ENCODE results near the gene PDE7B.
"Not testable (repeated sequence)": the region's sequence is repeated elsewhere in the genome, so short reads cannot be mapped to it uniquely, and the experiment has no call there.

Gene PDE7B

GRCh38 chr6:136139111-136139510, 287.6 kb downstream of the PDE7B start:
- H3K4me1 ChIP-seq (ENCODE audit: control insufficient read depth, insufficient read depth, low read length, unreplicated experiment); H3K27me3 ChIP-seq (ENCODE audit: insufficient read depth, low read length); H2AFZ ChIP-seq (ENCODE audit: low read length, unreplicated experiment); H3K4me3 ChIP-seq (ENCODE audit: low read depth, low read length); H3K36me3 ChIP-seq (ENCODE audit: insufficient read depth, low read length); H3K79me2 ChIP-seq (ENCODE audit: control insufficient read depth, insufficient read depth, low read length, unreplicated experiment); H3K27ac ChIP-seq (ENCODE audit: low read depth, low read length): not testable (repeated sequence)

- Histone ChIP-seq H3K4me1 (ENCODE audit: control insufficient read depth, insufficient read depth, low read length, unreplicated experiment) (no peaks in the 10 kb centered on the region), H3K27ac (ENCODE audit: low read depth, low read length) (no peak overlapping the region), H3K79me2 (ENCODE audit: control insufficient read depth, insufficient read depth, low read length, unreplicated experiment) (no peaks in the 10 kb centered on the region)
These were observed 292.9 kb downstream of the PDE7B start for GRCh38 chr6:136144251-136145023.

GRCh38 chr6:136146130-136146529, 294.6 kb downstream of the PDE7B start:
- H2AFZ ChIP-seq (ENCODE audit: low read length, unreplicated experiment), result no peak overlapping the region
- H3K27ac ChIP-seq (ENCODE audit: low read depth, low read length), result no peak overlapping the region
- no peaks in the 10 kb centered on the region for H3K4me1 ChIP-seq (ENCODE audit: control insufficient read depth, insufficient read depth, low read length, unreplicated experiment)
- no peaks in the 10 kb centered on the region for H3K27me3 ChIP-seq (ENCODE audit: insufficient read depth, low read length)
- H3K79me2 ChIP-seq (ENCODE audit: control insufficient read depth, insufficient read depth, low read length, unreplicated experiment), result no peaks in the 10 kb centered on the region
- no peaks in the 10 kb centered on the region for H3K36me3 ChIP-seq (ENCODE audit: insufficient read depth, low read length)
- no peak overlapping the region for H3K4me3 ChIP-seq (ENCODE audit: low read depth, low read length)

More at GRCh38 chr6:136144251-136145023, 292.9 kb downstream of the PDE7B start:
- no peak overlapping the region for H2AFZ ChIP-seq (ENCODE audit: low read length, unreplicated experiment)
- no peak overlapping the region for H3K4me3 ChIP-seq (ENCODE audit: low read depth, low read length)
- H3K27me3 ChIP-seq (ENCODE audit: insufficient read depth, low read length), result no peaks in the 10 kb centered on the region
- H3K36me3 ChIP-seq (ENCODE audit: insufficient read depth, low read length), result no peaks in the 10 kb centered on the region

- Histone ChIP-seq H3K79me2 (ENCODE audit: control insufficient read depth, insufficient read depth, low read length, unreplicated experiment) (no peaks in the 10 kb centered on the region), H3K36me3 (ENCODE audit: insufficient read depth, low read length) (no peaks in the 10 kb centered on the region), H3K4me3 (ENCODE audit: low read depth, low read length) (no peak overlapping the region), H3K4me1 (ENCODE audit: control insufficient read depth, insufficient read depth, low read length, unreplicated experiment) (no peaks in the 10 kb centered on the region), H3K27ac (ENCODE audit: low read depth, low read length) (no peak overlapping the region), H3K27me3 (ENCODE audit: insufficient read depth, low read length) (no peaks in the 10 kb centered on the region), H2AFZ (ENCODE audit: low read length, unreplicated experiment) (no peak overlapping the region)
These were observed 295.8 kb downstream of the PDE7B start for GRCh38 chr6:136147342-136147741.

- H3K4me3 ChIP-seq (ENCODE audit: low read depth, low read length), result no peak overlapping the region
- no peaks in the 10 kb centered on the region for H3K79me2 ChIP-seq (ENCODE audit: control insufficient read depth, insufficient read depth, low read length, unreplicated experiment)
- no peak overlapping the region for H2AFZ ChIP-seq (ENCODE audit: low read length, unreplicated experiment)
- H3K36me3 ChIP-seq (ENCODE audit: insufficient read depth, low read length), result no peaks in the 10 kb centered on the region
- no peak overlapping the region for H3K27ac ChIP-seq (ENCODE audit: low read depth, low read length)
- H3K27me3 ChIP-seq (ENCODE audit: insufficient read depth, low read length), result no peaks in the 10 kb centered on the region
- no peaks in the 10 kb centered on the region for H3K4me1 ChIP-seq (ENCODE audit: control insufficient read depth, insufficient read depth, low read length, unreplicated experiment)
These were observed 296.6 kb downstream of the PDE7B start for GRCh38 chr6:136148051-136148450.

GRCh38 chr6:136148523-136148922, 297.0 kb downstream of the PDE7B start:
- Histone ChIP-seq H3K27me3 (ENCODE audit: insufficient read depth, low read length) (no peaks in the 10 kb centered on the region), H3K4me1 (ENCODE audit: control insufficient read depth, insufficient read depth, low read length, unreplicated experiment) (no peaks in the 10 kb centered on the region), H3K36me3 (ENCODE audit: insufficient read depth, low read length) (no peaks in the 10 kb centered on the region), H3K4me3 (ENCODE audit: low read depth, low read length) (no peak overlapping the region), H3K27ac (ENCODE audit: low read depth, low read length) (no peak overlapping the region), H3K79me2 (ENCODE audit: control insufficient read depth, insufficient read depth, low read length, unreplicated experiment) (no peaks in the 10 kb centered on the region), H2AFZ (ENCODE audit: low read length, unreplicated experiment) (no peak overlapping the region)

- Histone ChIP-seq H3K79me2 (ENCODE audit: control insufficient read depth, insufficient read depth, low read length, unreplicated experiment) (no peaks in the 10 kb centered on the region), H3K27ac (ENCODE audit: low read depth, low read length) (no peak overlapping the region), H3K36me3 (ENCODE audit: insufficient read depth, low read length) (no peaks in the 10 kb centered on the region), H3K4me1 (ENCODE audit: control insufficient read depth, insufficient read depth, low read length, unreplicated experiment) (no peaks in the 10 kb centered on the region), H3K4me3 (ENCODE audit: low read depth, low read length) (no peak overlapping the region), H2AFZ (ENCODE audit: low read length, unreplicated experiment) (no peak overlapping the region), H3K27me3 (ENCODE audit: insufficient read depth, low read length) (no peaks in the 10 kb centered on the region)
These were observed 297.8 kb downstream of the PDE7B start for GRCh38 chr6:136149311-136149710.

GRCh38 chr6:136150961-136151360, 299.5 kb downstream of the PDE7B start:
- Histone ChIP-seq H2AFZ (ENCODE audit: low read length, unreplicated experiment) (no peak overlapping the region), H3K27me3 (ENCODE audit: insufficient read depth, low read length) (no peaks in the 10 kb centered on the region), H3K4me3 (ENCODE audit: low read depth, low read length) (no peak overlapping the region)

GRCh38 chr6:136153707-136154375, 302.3 kb downstream of the PDE7B start:
- Histone ChIP-seq H3K27ac (ENCODE audit: low read depth, low read length) (no peak overlapping the region), H3K36me3 (ENCODE audit: insufficient read depth, low read length) (no peaks in the 10 kb centered on the region), H3K4me1 (ENCODE audit: control insufficient read depth, insufficient read depth, low read length, unreplicated experiment) (no peaks in the 10 kb centered on the region), H3K4me3 (ENCODE audit: low read depth, low read length) (no peak overlapping the region), H3K79me2 (ENCODE audit: control insufficient read depth, insufficient read depth, low read length, unreplicated experiment) (no peaks in the 10 kb centered on the region), H3K27me3 (ENCODE audit: insufficient read depth, low read length) (no peaks in the 10 kb centered on the region), H2AFZ (ENCODE audit: low read length, unreplicated experiment) (no peak overlapping the region)

More at GRCh38 chr6:136150961-136151360, 299.5 kb downstream of the PDE7B start:
- Histone ChIP-seq H3K36me3 (ENCODE audit: insufficient read depth, low read length) (no peaks in the 10 kb centered on the region), H3K4me1 (ENCODE audit: control insufficient read depth, insufficient read depth, low read length, unreplicated experiment) (no peaks in the 10 kb centered on the region), H3K27ac (ENCODE audit: low read depth, low read length) (no peak overlapping the region), H3K79me2 (ENCODE audit: control insufficient read depth, insufficient read depth, low read length, unreplicated experiment) (no peaks in the 10 kb centered on the region)

GRCh38 chr6:136155191-136155590, 303.7 kb downstream of the PDE7B start:
- Histone ChIP-seq H2AFZ (ENCODE audit: low read length, unreplicated experiment) (no peak overlapping the region), H3K27ac (ENCODE audit: low read depth, low read length) (no peak overlapping the region), H3K4me3 (ENCODE audit: low read depth, low read length) (no peak overlapping the region), H3K27me3 (ENCODE audit: insufficient read depth, low read length) (no peaks in the 10 kb centered on the region), H3K79me2 (ENCODE audit: control insufficient read depth, insufficient read depth, low read length, unreplicated experiment) (no peaks in the 10 kb centered on the region), H3K36me3 (ENCODE audit: insufficient read depth, low read length) (no peaks in the 10 kb centered on the region), H3K4me1 (ENCODE audit: control insufficient read depth, insufficient read depth, low read length, unreplicated experiment) (no peaks in the 10 kb centered on the region)

- H3K36me3 ChIP-seq (ENCODE audit: insufficient read depth, low read length), result no peaks in the 10 kb centered on the region
- H3K27me3 ChIP-seq (ENCODE audit: insufficient read depth, low read length), result no peaks in the 10 kb centered on the region
- no peaks in the 10 kb centered on the region for H3K79me2 ChIP-seq (ENCODE audit: control insufficient read depth, insufficient read depth, low read length, unreplicated experiment)
- H3K4me3 ChIP-seq (ENCODE audit: low read depth, low read length), result no peak overlapping the region
- H3K27ac ChIP-seq (ENCODE audit: low read depth, low read length), result no peak overlapping the region
- H3K4me1 ChIP-seq (ENCODE audit: control insufficient read depth, insufficient read depth, low read length, unreplicated experiment), result no peaks in the 10 kb centered on the region
- no peak overlapping the region for H2AFZ ChIP-seq (ENCODE audit: low read length, unreplicated experiment)
These were observed 306.2 kb downstream of the PDE7B start for GRCh38 chr6:136157743-136158142.

Data from ACC112 (cell line).